GM21515 (cell line): ENCODE measurements around the gene NEURL4.
"Not testable (repeated sequence)": the region's sequence is repeated elsewhere in the genome, so short reads cannot be mapped to it uniquely, and the experiment has no call there.

ENCODE experiments used
- ATAC-seq: cut with Tn5 transposase; IDR thresholded peaks from one replicate; pipeline ENCODE4 v1.9.1; 2021; ENCODE audit not compliant: unreplicated experiment

The NEURL4 gene

GRCh38 chr17:7347630-7348477, 18.7 kb upstream of the NEURL4 start:
- ATAC-seq = no peak

- no peak for ATAC-seq
Observed at GRCh38 chr17:7346761-7347614, 17.9 kb upstream of the NEURL4 start.

GRCh38 chr17:7343250-7343649, 14.1 kb upstream of the NEURL4 start:
- no peak for ATAC-seq

- ATAC-seq = no peak
Observed at GRCh38 chr17:7341842-7342241, 12.7 kb upstream of the NEURL4 start.

GRCh38 chr17:7340179-7340578, 11.0 kb upstream of the NEURL4 start:
- ATAC-seq = no peak

- not testable (repeated sequence) for ATAC-seq
Observed at GRCh38 chr17:7337600-7337999, 8.5 kb upstream of the NEURL4 start.

- ATAC-seq = no peak
Observed at GRCh38 chr17:7336240-7337175, 7.4 kb upstream of the NEURL4 start, which contains the start of gene ACAP1. TSS of gene ACAP1 (plus strand) at chr17:7336529. CDS start at chr17:7336735, 206 bp downstream.

- ATAC-seq = not testable (repeated sequence)
Observed at GRCh38 chr17:7335765-7336164, 6.6 kb upstream of the NEURL4 start.

- no peak for ATAC-seq
Observed at GRCh38 chr17:7334938-7335538, 5.9 kb upstream of the NEURL4 start.

GRCh38 chr17:7332600-7333069, 3.5 kb upstream of the NEURL4 start:
- ATAC-seq = not testable (repeated sequence)

- ATAC-seq = no peak
Observed at GRCh38 chr17:7332111-7332510, 3.0 kb upstream of the NEURL4 start.

GRCh38 chr17:7330638-7331015, 1.5 kb upstream of the NEURL4 start:
- ATAC-seq = no peak

- peak; percentile 45 for ATAC-seq
Observed at GRCh38 chr17:7329997-7330637, 982 bp upstream of the NEURL4 start.

GRCh38 chr17:7329374-7329996, 350 bp upstream of the NEURL4 start:
- ATAC-seq = peak; percentile 48

- ATAC-seq = no peak
Observed at GRCh38 chr17:7328009-7328408, 1.1 kb downstream of the NEURL4 start.

GRCh38 chr17:7327501-7327900, 1.6 kb downstream of the NEURL4 start:
- no peak for ATAC-seq

GRCh38 chr17:7327056-7327455, 2.1 kb downstream of the NEURL4 start:
- no peak for ATAC-seq

GRCh38 chr17:7326186-7326585, 2.9 kb downstream of the NEURL4 start:
- ATAC-seq = no peak

GRCh38 chr17:7325031-7325528, 4.1 kb downstream of the NEURL4 start:
- no peak for ATAC-seq
